AG09309 (cell line): ENCODE measurements around the gene RTCA.
"Not testable (repeated sequence)": the region's sequence is repeated elsewhere in the genome, so short reads cannot be mapped to it uniquely, and the experiment has no call there.

ENCODE experiments used
- DNase-seq: peaks from one replicate; pipeline ENCODE4 v3.0.0-alpha.2; 2010; ENCODE audit warnings: low read depth
- H3K4me3 ChIP-seq: 2 replicates; pipeline ENCODE4 v1.5.1; 2011; ENCODE audit warnings: mild to moderate bottlenecking, low read depth, low read length, moderate library complexity; ENCODE audit not compliant: control insufficient read depth
- CTCF ChIP-seq: IDR thresholded peaks from 2 replicates; pipeline ENCODE4 v1.5.1; 2011; ENCODE audit warnings: mild to moderate bottlenecking, low read depth, low read length, inconsistent platforms; ENCODE audit not compliant: insufficient read depth, control insufficient read depth; ENCODE audit errors: missing control alignments

RTCA gene

GRCh38 chr1:100290291-100290690 is 24.3 kb downstream of the RTCA start:
- no peak for DNase-seq
- H3K4me3 ChIP-seq, result no peak overlapping the region
- TF ChIP-seq CTCF, result no peak

GRCh38 chr1:100292711-100293110 is 26.7 kb downstream of the RTCA start:
- TF ChIP-seq CTCF, result no peak
- H3K4me3 ChIP-seq, result no peak overlapping the region
- DNase-seq, result no peak

GRCh38 chr1:100296140-100296539 is 30.1 kb downstream of the RTCA start:
- no peak overlapping the region for H3K4me3 ChIP-seq
- no peak for DNase-seq
- TF ChIP-seq CTCF, result no peak

GRCh38 chr1:100296997-100297396 is 31.0 kb downstream of the RTCA start:
- H3K4me3 ChIP-seq, DNase-seq: not testable (repeated sequence)

GRCh38 chr1:100298512-100298911 is 32.5 kb downstream of the RTCA start:
- TF ChIP-seq CTCF, result no peak
- DNase-seq, result no peak
- no peak overlapping the region for H3K4me3 ChIP-seq

- no peak overlapping the region for H3K4me3 ChIP-seq
- DNase-seq, result no peak
- no peak for TF ChIP-seq CTCF
Observed at GRCh38 chr1:100299521-100300222, 33.7 kb downstream of the RTCA start.

DNA sequence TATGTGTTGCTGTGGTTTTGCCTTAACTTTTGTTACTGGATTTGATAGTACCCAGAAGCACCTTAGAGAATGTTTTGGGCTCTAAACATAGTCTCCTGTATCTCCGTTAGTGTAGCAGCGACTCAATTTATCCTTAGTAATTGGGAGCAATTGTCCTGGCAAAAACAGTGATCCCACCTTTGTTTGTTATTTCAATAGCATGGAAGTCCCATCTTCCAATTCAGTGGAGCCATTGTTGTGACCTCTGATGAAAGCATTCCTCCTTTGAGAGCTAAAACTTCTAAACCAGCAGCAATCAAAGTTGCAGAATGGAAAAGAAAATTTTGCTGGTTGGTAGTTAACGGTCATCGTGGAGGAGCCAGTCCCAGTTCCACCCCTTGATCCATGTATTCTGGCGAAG is 34.7 kb downstream of the RTCA start:
- DNase-seq, result no peak
- TF ChIP-seq CTCF, result no peak
- H3K4me3 ChIP-seq, result no peak overlapping the region
